Tibial nerve (tissue), 4 donors: Measurements from ENCODE around the gene DIP2C.

Experiments used
- CTCF ChIP-seq, 5 experiments: fragments of 200-600 bp in 3 of 5; fragments of 450-650 bp in 2 of 5; sonication (generic) in 3 of 5; IDR thresholded peaks; one replicate each; pipeline ENCODE4 v1.5.1; 2016 to 2019; ENCODE audit warnings: antibody characterized with exemption in 5 of 5, mild to moderate bottlenecking in 3 of 5, moderate library complexity in 2 of 5
- EP300 ChIP-seq, 2 donors: sonication (generic); formaldehyde crosslinking; IDR thresholded peaks; one replicate each; pipeline ENCODE4 v1.6.1; 2017; ENCODE audit warnings: antibody characterized with exemption in 2 of 2, mild to moderate bottlenecking in 1 of 2
- POLR2A ChIP-seq, 2 donors: fragments of 450-650 bp; IDR thresholded peaks; one replicate each; pipeline ENCODE4 v1.6.1; 2017; ENCODE audit warnings: antibody characterized with exemption in 2 of 2, mild to moderate bottlenecking in 2 of 2, moderate library complexity in 2 of 2

- TF ChIP-seq POLR2A (IDR thresholded peaks at IDR 0.05) (no peak), CTCF (IDR thresholded peaks at IDR 0.05) (no peak), EP300 (IDR thresholded peaks at IDR 0.05) (no peak)
These were observed 32.6 kb downstream of the DIP2C start for GRCh38 chr10:656883-657282.
